OCI-LY7 (cell line): ENCODE measurements around the gene SETD3. TPM values are rescaled to one million over a fixed set of nuclear protein-coding genes. Genes with fewer than 3 reads are reported as not detected.
A peak's percentile ranks its signal among the peaks of the same experiment; 100 is the strongest.

Experiments
- BruUV-seq: library from RNA; stranded (reverse); fragments of 400-500 nt; replicated peaks from 2 replicates; lab custom pipeline; 2021; lab: Mats Ljungman, UMichigan
- CTCF ChIA-PET: fragments of 300-600 bp; sonication (Branson Sonifier 250); formaldehyde crosslinking; loops from one replicate; lab custom pipeline; 2022; ENCODE audit warnings: antibody characterized with exemption; ENCODE audit not compliant: unreplicated experiment; lab: Charles Lee
- POLR2A ChIA-PET: fragments of 300-600 bp; sonication (Branson Sonifier 250); formaldehyde crosslinking; loops from one replicate; lab custom pipeline; 2022; ENCODE audit warnings: antibody characterized with exemption; lab: Charles Lee
- DNase-seq: peaks from one replicate; pipeline ENCODE4 v3.0.0-alpha.2; 2015; ENCODE audit warnings: low spot score
- H2AFZ ChIP-seq: fragments of 200-600 bp; sonication (generic), shearing (Covaris generic); 2 replicates; pipeline ENCODE4 v1.6.1; 2014; ENCODE audit warnings: mild to moderate bottlenecking, antibody characterized with exemption, low read length, moderate library complexity
- H3K27ac ChIP-seq: fragments of 200-600 bp; sonication (generic); 2 replicates; pipeline ENCODE4 v1.5.1; 2014; ENCODE audit warnings: mixed run types, low read depth, mild to moderate bottlenecking, moderate library complexity, low read length, inconsistent platforms; ENCODE audit not compliant: poor library complexity, severe bottlenecking
- H3K36me3 ChIP-seq: fragments of 200-600 bp; sonication (generic); 2 replicates; pipeline ENCODE4 v1.6.1; 2014; ENCODE audit warnings: mild to moderate bottlenecking, antibody characterized with exemption, low read length, moderate library complexity, mixed read lengths; ENCODE audit not compliant: insufficient read depth
- H3K4me1 ChIP-seq: fragments of 200-600 bp; sonication (generic); 2 replicates; pipeline ENCODE4 v1.5.1; 2014; ENCODE audit warnings: mild to moderate bottlenecking, low read length; ENCODE audit not compliant: insufficient read depth, poor library complexity, severe bottlenecking
- H3K4me2 ChIP-seq: fragments of 200-600 bp; sonication (generic); 2 replicates; pipeline ENCODE4 v1.6.1; 2014; ENCODE audit warnings: mild to moderate bottlenecking, low read length
- H3K4me3 ChIP-seq: fragments of 200-600 bp; sonication (generic); 2 replicates; pipeline ENCODE4 v1.5.1; 2014; ENCODE audit warnings: mild to moderate bottlenecking, low read depth, low read length; ENCODE audit not compliant: poor library complexity, severe bottlenecking
- H3K79me2 ChIP-seq: fragments of 200-600 bp; sonication (generic); 2 replicates; pipeline ENCODE4 v1.6.1; 2016; ENCODE audit warnings: low read depth, mild to moderate bottlenecking, low read length, moderate library complexity, mixed read lengths; ENCODE audit not compliant: insufficient read depth
- H3K9me2 ChIP-seq: fragments of 200-600 bp; sonication (generic); 2 replicates; pipeline ENCODE4 v1.6.1; 2016; ENCODE audit warnings: mild to moderate bottlenecking, low read length, mixed read lengths; ENCODE audit not compliant: insufficient read depth
- H3K9me3 ChIP-seq: fragments of 200-600 bp; sonication (generic); 2 replicates; pipeline ENCODE4 v1.6.1; 2014; ENCODE audit warnings: mild to moderate bottlenecking, mixed run types, low read length, mixed read lengths
- H4K20me1 ChIP-seq: fragments of 200-600 bp; sonication (generic); 2 replicates; pipeline ENCODE4 v1.6.1; 2014; ENCODE audit warnings: mild to moderate bottlenecking, antibody characterized with exemption, low read length, moderate library complexity, mixed read lengths; ENCODE audit not compliant: insufficient read depth
- CTCF ChIP-seq: fragments of 200-600 bp; sonication (generic); conservative IDR thresholded peaks from 2 replicates; pipeline ENCODE4 v1.5.1; 2014; ENCODE audit warnings: mild to moderate bottlenecking, antibody characterized with exemption, low read length, moderate library complexity, mixed read lengths
- EZH2phosphoT487 ChIP-seq: fragments of 200-600 bp; sonication (generic); IDR thresholded peaks from 2 replicates; pipeline ENCODE4 v1.6.1; 2018; ENCODE audit warnings: low read depth, borderline replicate concordance, mild to moderate bottlenecking, mixed run types, antibody characterized with exemption, low read length, moderate library complexity, mixed read lengths
- intact Hi-C: fragments of 100-400 bp; cut with micrococcal nuclease; formaldehyde crosslinking; loops from one replicate; pipeline ENCODE4 v1.10.0; 2022; ENCODE audit not compliant: unreplicated experiment
- total RNA-seq, 2 experiments: library from RNA; depleted of rRNA in 1 of 2; stranded (reverse); fragments of >200 nt in 1 of 2; shearing (Covaris generic) in 1 of 2; gene quantifications; 2 replicates each; pipeline ENCODE4 v1.2.3, GENCODE V29; 2014 to 2022

The SETD3 gene
- total RNA-seq, 2 experiments from 2014 or later: 42.4 to 65.5 TPM

DNA sequence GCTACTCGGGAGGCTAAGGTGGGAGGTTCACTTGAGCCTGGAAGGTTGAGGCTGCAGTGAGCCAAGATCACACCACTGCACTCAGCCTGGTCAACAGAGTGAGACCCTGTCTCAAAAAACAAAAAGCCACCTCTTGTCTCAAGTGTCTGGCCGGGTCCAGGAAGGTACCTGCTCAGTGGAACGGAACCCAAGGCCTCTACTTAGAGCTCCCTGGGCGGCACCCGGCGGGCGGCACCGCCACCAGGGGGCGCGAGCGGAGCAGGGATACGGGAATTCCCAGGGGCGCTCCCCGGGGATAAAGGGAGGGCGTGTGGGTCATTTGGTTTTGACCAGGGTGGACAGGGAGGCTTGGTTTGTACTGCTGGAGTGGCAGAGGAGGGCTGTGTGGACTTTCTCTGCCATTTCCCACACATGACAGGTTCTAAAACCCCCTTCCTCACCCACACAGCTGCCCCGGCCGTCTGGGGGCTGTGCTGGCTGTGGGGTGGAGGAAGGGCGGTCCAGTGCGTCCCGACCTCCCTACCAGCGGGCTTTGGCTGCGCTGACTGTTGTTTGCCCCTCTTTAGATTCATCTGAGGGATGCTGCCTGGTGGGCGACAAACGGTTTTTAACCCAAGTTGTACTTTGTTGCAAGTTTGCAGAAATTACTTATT is 91.4 kb downstream of the SETD3 start:
- peak; percentile 22 for DNase-seq
- Histone ChIP-seq H3K36me3 (no peaks in the 10 kb centered on the region), H3K9me3 (no peaks in the 10 kb centered on the region), H3K79me2 (no peaks in the 10 kb centered on the region), H3K4me1 (no peaks in the 10 kb centered on the region), H3K4me2 (no peak overlapping the region), H3K4me3 (no peak overlapping the region), H3K9me2 (no peaks in the 10 kb centered on the region), H4K20me1 (no peaks in the 10 kb centered on the region), H2AFZ (no peak overlapping the region), H3K27ac (no peak overlapping the region)
- no TSS peak for BruUV-seq
- ChIA-PET CTCF (interaction anchor here (1.0 kb wide), 1 partner anchor 26 kb away, joined by 5 read pairs; no protein-coding TSS in a partner anchor), POLR2A (no interaction called here)
- peak; percentile 76 for TF ChIP-seq CTCF
- TF ChIP-seq EZH2phosphoT487: no peak
- intact Hi-C loops: loop anchor here (1.0 kb wide), 1 partner anchor 26 kb away; no protein-coding TSS in a partner anchor

DNA sequence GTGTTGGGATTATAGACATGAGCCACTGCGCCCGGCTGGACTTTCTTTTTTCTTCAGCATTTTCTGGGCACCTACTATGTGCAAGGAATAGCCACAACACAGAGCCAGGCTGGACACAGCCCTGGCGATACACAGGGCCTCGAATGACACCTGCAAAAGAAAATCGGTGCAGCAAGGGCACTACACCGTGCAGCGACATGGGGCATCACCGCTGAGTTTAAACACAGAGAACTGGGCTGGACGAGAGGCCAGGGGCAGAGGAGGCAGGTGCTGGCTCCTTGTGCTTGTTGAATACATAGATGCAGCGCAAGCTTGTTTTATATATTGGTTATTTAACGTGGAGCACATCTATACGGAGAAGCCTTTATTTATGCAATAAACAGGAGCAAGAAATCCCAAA is 92.4 kb downstream of the SETD3 start:
- intact Hi-C loops: no loop called here
- TF ChIP-seq EZH2phosphoT487 (no peak), CTCF (no peak)

GRCh38 chr14:99387880-99388279 is 92.8 kb downstream of the SETD3 start:
- intact Hi-C loops: no loop called here
- no peak overlapping the region for H3K4me3 ChIP-seq
- no peaks in the 10 kb centered on the region for H3K36me3 ChIP-seq
- H3K4me1 ChIP-seq: no peaks in the 10 kb centered on the region
- no peaks in the 10 kb centered on the region for H3K9me3 ChIP-seq
- DNase-seq: no peak
- no peak overlapping the region for H2AFZ ChIP-seq
- no peaks in the 10 kb centered on the region for H3K9me2 ChIP-seq
- ChIA-PET POLR2A (interaction anchor here (0.6 kb wide), 1 partner anchor 36 kb away, joined by 5 read pairs; no protein-coding TSS in a partner anchor), CTCF (no interaction called here)
- no peak overlapping the region for H3K27ac ChIP-seq
- TF ChIP-seq EZH2phosphoT487 (no peak), CTCF (no peak)
- no TSS peak for BruUV-seq
- H3K79me2 ChIP-seq: no peaks in the 10 kb centered on the region
- no peaks in the 10 kb centered on the region for H4K20me1 ChIP-seq
- H3K4me2 ChIP-seq: no peak overlapping the region

More for the DNA sequence above, 92.4 kb downstream of the SETD3 start:
- no peak overlapping the region for H3K4me3 ChIP-seq
- POLR2A ChIA-PET: no interaction called here
- no peaks in the 10 kb centered on the region for H3K79me2 ChIP-seq
- H3K27ac ChIP-seq: no peak overlapping the region
- H2AFZ ChIP-seq: no peak overlapping the region
- DNase-seq: no peak
- no peaks in the 10 kb centered on the region for H3K9me3 ChIP-seq
- H3K9me2 ChIP-seq: no peaks in the 10 kb centered on the region
- BruUV-seq: no TSS peak
- H3K4me2 ChIP-seq: no peak overlapping the region
- CTCF ChIA-PET: no interaction called here
- no peaks in the 10 kb centered on the region for H3K36me3 ChIP-seq
- H3K4me1 ChIP-seq: no peaks in the 10 kb centered on the region
- H4K20me1 ChIP-seq: no peaks in the 10 kb centered on the region
